Measurements from ENCODE around the gene MLPH.

MLPH gene

GRCh38 chr2:237527766-237528165 is 40.7 kb downstream of the MLPH start:
- DNase-seq, result no peak

- DNase-seq, result no peak
These were observed 42.7 kb downstream of the MLPH start for GRCh38 chr2:237529452-237530402.

GRCh38 chr2:237530472-237531433 is 43.7 kb downstream of the MLPH start:
- no peak for DNase-seq

GRCh38 chr2:237532160-237532559 is 45.1 kb downstream of the MLPH start:
- no peak for DNase-seq

GRCh38 chr2:237533668-237534161 is 46.7 kb downstream of the MLPH start:
- DNase-seq, result no peak

- DNase-seq, result no peak
These were observed 47.3 kb downstream of the MLPH start for GRCh38 chr2:237534380-237534779.

GRCh38 chr2:237535385-237536082 is 48.5 kb downstream of the MLPH start:
- no peak for DNase-seq

- DNase-seq, result no peak
These were observed 49.0 kb downstream of the MLPH start for GRCh38 chr2:237536083-237536415.

GRCh38 chr2:237536617-237537016 is 49.6 kb downstream of the MLPH start:
- no peak for DNase-seq

- DNase-seq, result no peak
These were observed 51.1 kb downstream of the MLPH start for GRCh38 chr2:237538001-237538720.

- DNase-seq, result no peak
These were observed 51.9 kb downstream of the MLPH start for GRCh38 chr2:237538901-237539300.

GRCh38 chr2:237539681-237540080 is 52.6 kb downstream of the MLPH start:
- DNase-seq, result no peak

GRCh38 chr2:237540223-237540775 is 53.2 kb downstream of the MLPH start:
- no peak for DNase-seq

GRCh38 chr2:237540823-237541222 is 53.8 kb downstream of the MLPH start:
- DNase-seq, result no peak

GRCh38 chr2:237541243-237541642 is 54.2 kb downstream of the MLPH start:
- DNase-seq, result no peak

GRCh38 chr2:237542001-237542704 is 55.1 kb downstream of the MLPH start:
- DNase-seq, result no peak

- no peak for DNase-seq
These were observed 59.2 kb downstream of the MLPH start for GRCh38 chr2:237546040-237546875.

- no peak for DNase-seq
These were observed 59.9 kb downstream of the MLPH start for GRCh38 chr2:237546876-237547395.

GRCh38 chr2:237547841-237548416 is 60.9 kb downstream of the MLPH start:
- no peak for DNase-seq

GRCh38 chr2:237549216-237549615 is 62.2 kb downstream of the MLPH start:
- DNase-seq, result no peak
